ENCODE measurements around the gene ATP6V1A.
A peak's percentile ranks its signal among the peaks of the same experiment; 100 is the strongest.
"Not testable (repeated sequence)": the region's sequence is repeated elsewhere in the genome, so short reads cannot be mapped to it uniquely, and the experiment has no call there.

Gene ATP6V1A

DNA sequence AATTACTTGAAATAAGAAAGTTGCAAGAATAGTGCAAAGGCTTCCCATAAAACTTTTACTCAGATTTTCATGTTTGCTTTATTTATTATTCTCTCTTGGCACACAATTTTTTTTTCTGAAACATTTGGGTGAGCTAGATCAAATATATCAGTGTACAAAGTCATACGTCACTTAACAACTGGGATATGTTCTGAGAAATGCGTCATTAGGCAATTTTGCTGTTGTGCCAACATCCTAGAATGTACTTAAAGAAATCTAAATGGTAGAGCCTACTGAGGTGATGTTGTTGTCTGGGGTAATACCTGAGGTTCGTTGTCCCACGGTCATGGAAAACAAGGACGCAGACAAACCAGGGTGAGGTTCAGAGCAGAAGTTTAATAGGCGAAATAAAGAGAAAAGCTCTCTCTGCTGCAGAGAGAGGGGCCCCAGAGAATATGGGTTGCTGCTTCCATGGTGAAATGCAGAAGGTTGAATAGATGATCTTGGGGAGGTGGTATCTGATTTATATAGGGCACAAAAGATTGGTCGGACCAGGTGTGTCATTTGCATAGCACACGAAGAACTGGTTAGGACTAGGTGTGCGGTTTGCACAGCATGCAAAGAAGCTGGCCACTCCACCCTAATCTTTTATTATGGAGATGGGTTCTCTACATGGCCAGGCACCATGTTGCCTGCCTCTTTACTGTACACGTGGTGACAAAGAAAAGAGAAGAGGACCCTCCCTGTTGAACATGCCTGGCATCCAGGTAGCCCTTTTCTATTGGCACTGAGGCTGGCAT, 82.9 kb downstream of the ATP6V1A start:
- no peak for DNase-seq

DNA sequence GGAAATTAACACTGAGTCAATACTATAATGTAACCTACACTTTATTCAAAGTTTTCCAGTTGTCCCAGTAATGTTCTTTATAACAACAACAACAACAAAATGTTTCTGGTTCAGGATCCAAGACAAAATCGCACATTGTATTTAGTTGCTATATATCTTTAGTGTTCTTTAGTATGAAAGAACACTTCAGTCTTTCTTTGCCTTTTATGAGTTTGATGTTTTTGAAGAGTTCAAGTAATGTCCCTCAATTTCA, 84.2 kb downstream of the ATP6V1A start:
- no peak for DNase-seq

- no peak for DNase-seq
Observed at GRCh38 chr3:113832477-113833164, 85.8 kb downstream of the ATP6V1A start.

DNA sequence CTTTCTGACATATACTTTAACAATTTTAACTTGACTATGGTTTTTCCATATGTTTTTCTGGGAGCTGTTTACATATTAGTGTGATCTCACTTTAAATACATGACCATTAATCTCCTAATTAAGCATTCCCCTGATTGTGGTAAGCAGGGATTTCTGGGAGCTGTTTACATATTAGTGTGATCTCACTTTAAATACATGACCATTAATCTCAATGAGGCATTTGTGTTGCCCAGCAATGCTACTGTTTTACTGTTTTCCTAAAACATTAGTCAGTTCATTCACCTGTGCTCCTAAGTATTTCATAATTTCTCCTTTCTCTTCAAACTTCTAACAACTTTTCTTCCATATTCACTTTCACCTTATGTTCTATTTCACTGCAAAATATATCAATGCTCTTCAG, 88.1 kb downstream of the ATP6V1A start:
- DNase-seq, result no peak

DNA sequence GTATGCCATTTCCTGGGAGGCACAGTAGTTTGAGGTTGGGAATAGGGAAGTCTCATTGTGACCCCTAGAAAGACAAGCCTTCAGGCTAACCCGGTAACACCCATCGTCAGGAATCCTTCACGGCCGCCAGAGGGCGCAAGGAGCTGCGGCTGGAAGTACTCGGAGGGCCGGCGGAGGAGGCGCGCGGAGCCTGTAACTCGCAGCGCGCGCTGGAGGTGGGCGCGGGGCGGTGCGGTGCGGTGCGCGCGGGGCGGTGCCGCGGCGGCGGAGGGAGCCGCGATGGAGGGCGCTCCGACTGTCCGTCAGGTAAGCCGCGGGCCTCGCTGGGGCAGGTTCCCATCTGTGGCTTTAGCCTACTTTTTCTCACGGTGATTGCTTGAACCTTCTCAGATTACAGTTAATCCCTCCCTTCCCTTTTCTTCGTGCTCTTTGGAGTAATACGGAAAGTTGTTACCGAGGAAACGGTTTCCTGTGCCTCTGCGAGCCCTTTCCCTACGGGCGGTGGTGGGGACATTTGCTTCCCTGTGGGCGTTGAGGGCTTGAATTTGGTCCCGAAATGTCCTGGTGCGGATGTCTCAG, 91.9 kb downstream of the ATP6V1A start, which contains the start of gene GRAMD1C:
Gene GRAMD1C, plus strand, starts transcription at position 158 of the 579 bp plus-strand sequence. Its CDS starts 122 bp downstream, at position 280.
- peak; percentile 81 for DNase-seq

- DNase-seq, result no peak
Observed at GRCh38 chr3:113839551-113839950, 92.7 kb downstream of the ATP6V1A start.

- peak; percentile 27 for DNase-seq
Observed at GRCh38 chr3:113844622-113845222, 97.9 kb downstream of the ATP6V1A start.

- no peak for DNase-seq
Observed at GRCh38 chr3:113847247-113847646, 100.4 kb downstream of the ATP6V1A start.

GRCh38 chr3:113847664-113848461, 101.0 kb downstream of the ATP6V1A start:
- no peak for DNase-seq

DNA sequence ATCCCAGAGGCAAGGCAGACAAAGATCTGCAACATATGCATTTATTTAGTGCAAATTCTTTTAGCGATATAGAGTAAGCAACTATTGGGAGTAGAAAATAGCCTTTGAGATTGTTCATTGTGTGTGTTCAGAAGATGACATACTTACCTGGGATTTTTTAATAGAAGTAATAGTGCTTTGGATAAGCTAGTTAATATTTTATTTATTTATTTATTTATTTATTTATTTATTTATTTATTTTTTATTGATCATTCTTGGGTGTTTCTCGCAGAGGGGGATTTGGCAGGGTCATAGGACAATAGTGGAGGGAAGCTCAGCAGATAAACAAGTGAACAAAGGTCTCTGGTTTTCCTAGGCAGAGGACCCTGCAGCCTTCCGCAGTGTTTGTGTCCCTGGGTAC, 102.2 kb downstream of the ATP6V1A start:
- not testable (repeated sequence) for DNase-seq

GRCh38 chr3:113849841-113850240, 103.0 kb downstream of the ATP6V1A start:
- DNase-seq, result not testable (repeated sequence)

DNA sequence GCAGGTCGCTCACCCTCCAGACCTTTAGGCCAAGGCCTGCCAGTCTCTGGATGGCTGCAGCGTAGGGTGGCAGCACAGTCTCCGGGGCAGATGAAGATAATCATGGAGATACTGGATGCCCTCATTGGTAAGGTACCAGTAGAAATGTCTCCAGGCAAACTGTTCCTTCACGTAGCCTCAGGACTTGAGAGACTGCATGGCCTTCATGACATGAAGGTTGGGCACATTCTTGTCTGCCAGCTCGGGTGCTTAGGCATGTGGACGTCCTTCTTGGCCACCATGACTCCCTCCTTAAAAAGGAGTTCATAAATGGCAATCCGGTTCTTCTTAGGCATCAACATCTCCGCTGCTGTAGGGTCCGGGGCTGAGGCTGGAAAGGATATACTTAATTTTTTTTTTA, 103.6 kb downstream of the ATP6V1A start:
- not testable (repeated sequence) for DNase-seq

DNA sequence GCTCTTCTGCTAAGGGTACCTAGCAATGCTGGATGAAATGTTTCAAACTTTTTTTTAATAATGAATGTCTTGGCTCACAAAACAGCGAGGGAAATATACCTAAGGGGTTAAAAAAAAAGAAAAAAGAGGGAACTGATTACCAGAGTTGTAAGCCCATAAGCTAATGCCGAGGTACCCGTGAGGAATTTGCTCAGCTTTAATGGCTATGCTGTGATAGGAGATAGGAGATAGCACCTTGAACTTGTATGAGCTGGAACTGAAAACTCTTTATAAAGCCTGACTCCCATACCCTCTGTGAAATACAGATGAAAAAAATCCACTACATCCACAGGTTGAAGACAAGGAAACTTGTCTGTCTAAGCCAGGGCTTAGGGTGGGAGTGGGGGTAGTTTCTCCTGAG, 105.7 kb downstream of the ATP6V1A start:
- no peak for DNase-seq

Data from GDM1 (cell line).